ENCODE results near the gene WDR74. TPM values are rescaled to one million over a fixed set of nuclear protein-coding genes. Genes with fewer than 3 reads are reported as not detected.

Gene WDR74
- total RNA-seq, 1 donor from 2014 or later, result 42.2 TPM

DNA sequence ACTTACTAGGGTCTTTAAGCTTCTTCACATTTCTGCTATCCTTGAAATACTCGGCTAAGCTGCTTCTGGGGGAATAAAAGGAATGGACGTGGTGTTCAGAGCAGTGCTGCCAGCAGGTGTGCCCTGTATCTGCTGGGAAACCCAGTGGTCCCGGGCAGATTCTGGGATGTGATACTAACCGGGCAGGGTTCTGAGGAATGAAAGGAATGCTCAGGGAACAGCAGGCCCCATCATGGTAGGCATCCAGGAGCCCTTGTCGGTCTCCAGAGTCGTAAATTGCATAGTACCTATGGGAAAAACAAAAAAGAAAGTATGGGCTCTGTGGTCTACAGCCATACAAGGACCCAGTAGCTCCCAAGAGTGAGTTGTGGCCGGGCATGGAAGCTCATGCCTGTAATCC, 43.1 kb downstream of the WDR74 start:
- H3K27ac Mint-ChIP-seq (ENCODE audit: unreplicated experiment), result no peak overlapping the region
- H3K9me3 Mint-ChIP-seq (ENCODE audit: unreplicated experiment), result no peaks in the 10 kb centered on the region
- H3K27me3 Mint-ChIP-seq (ENCODE audit: unreplicated experiment), result peaks cover 12% of the 10 kb centered on the region
- H3K36me3 Mint-ChIP-seq (ENCODE audit: low read depth, unreplicated experiment), result peaks cover 53% of the 10 kb centered on the region
- H3K4me3 Mint-ChIP-seq (ENCODE audit: unreplicated experiment), result peak overlapping the region; percentile 31
- peaks cover 8% of the 10 kb centered on the region for H3K4me1 Mint-ChIP-seq (ENCODE audit: unreplicated experiment)
- no peak for TF ChIP-seq CTCF (IDR thresholded peaks at IDR 0.05; ENCODE audit: unreplicated experiment)
- no peak for DNase-seq (ENCODE audit: low spot score)

DNA sequence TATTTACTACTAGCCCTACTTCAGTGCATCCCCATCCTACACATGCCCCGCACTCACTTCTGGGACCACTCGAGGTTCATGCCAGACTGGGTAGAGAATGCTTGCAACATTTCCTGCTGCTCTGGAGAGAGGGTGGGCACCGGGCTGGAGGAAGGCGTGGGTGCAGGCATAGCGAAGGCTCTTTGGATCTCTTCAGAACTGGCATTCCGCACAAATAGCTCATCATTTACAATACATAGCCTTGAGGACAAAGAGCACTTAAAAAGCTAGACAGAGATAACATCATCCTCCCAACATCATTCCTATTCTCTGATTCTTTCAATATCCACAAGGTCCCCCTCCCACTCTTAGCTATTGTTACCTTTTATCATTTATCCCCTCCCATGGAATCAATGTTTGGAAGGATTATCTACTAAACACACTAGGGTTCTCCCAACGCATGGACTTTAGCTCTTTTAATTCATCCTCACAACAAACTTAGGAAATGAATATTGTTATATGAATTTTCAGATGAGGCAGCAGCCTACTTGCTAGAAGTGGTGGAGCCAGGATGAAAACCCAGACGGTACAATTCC, 45.1 kb downstream of the WDR74 start:
- Mint-ChIP-seq H3K4me3 (ENCODE audit: unreplicated experiment) (peak overlapping the region; percentile 59), H3K27ac (ENCODE audit: unreplicated experiment) (peak overlapping the region; percentile 52), H3K4me1 (ENCODE audit: unreplicated experiment) (peaks cover 17% of the 10 kb centered on the region), H3K9me3 (ENCODE audit: unreplicated experiment) (no peaks in the 10 kb centered on the region), H3K36me3 (ENCODE audit: low read depth, unreplicated experiment) (peaks cover 54% of the 10 kb centered on the region), H3K27me3 (ENCODE audit: unreplicated experiment) (peaks cover 18% of the 10 kb centered on the region)
- no peak for DNase-seq (ENCODE audit: low spot score)
- TF ChIP-seq CTCF (IDR thresholded peaks at IDR 0.05; ENCODE audit: unreplicated experiment), result no peak

GRCh38 chr11:62792202-62792575, 47.2 kb downstream of the WDR74 start:
- peaks cover 20% of the 10 kb centered on the region for H3K4me1 Mint-ChIP-seq (ENCODE audit: unreplicated experiment)
- DNase-seq (ENCODE audit: low spot score), result no peak
- H3K36me3 Mint-ChIP-seq (ENCODE audit: low read depth, unreplicated experiment), result peaks cover 42% of the 10 kb centered on the region
- peak overlapping the region; percentile 85 for H3K27ac Mint-ChIP-seq (ENCODE audit: unreplicated experiment)
- no peak for TF ChIP-seq CTCF (IDR thresholded peaks at IDR 0.05; ENCODE audit: unreplicated experiment)
- no peaks in the 10 kb centered on the region for H3K9me3 Mint-ChIP-seq (ENCODE audit: unreplicated experiment)
- peaks cover 12% of the 10 kb centered on the region for H3K27me3 Mint-ChIP-seq (ENCODE audit: unreplicated experiment)
- peak overlapping the region; percentile 88 for H3K4me3 Mint-ChIP-seq (ENCODE audit: unreplicated experiment)

DNA sequence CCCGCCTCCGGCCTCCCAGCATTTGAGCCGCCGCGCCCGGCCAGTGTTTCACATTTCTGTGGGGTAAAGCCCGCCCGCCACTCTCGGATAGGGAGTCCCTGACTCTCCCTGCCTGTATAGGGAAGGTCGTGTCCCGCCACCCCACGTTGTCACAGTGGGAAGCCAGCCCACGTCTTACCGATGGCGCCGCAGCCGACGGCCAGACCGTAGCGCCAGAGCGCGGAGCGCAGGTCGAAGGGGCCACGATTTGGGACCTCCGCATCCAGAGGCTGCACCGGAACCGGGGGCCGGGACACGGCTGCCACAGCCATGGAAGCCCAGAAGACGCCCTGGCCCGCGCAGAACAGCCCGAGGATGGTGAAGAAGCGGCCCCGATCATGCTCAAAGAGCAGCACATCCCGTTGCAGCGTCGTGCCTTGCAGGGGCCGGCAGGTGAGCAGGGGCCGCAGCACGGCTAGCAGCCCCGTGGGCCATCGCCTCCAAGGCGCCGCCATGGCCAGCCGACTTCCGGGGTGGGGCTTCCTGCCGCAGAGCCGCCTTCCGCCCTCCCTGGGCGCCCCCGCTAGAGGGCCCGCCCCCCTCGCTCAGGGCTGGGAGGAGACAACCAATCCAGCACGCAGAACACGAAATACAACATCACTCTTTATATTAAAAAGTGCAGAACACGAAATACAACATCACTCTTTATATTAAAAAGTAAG, 47.7 kb downstream of the WDR74 start, which contains the start of gene TMEM223:
TSS of gene TMEM223 (minus strand) at position 506 of the 701 bp plus-strand sequence. CDS start at position 494, 12 bp downstream.
- H3K4me3 Mint-ChIP-seq (ENCODE audit: unreplicated experiment), result peak within 1 kb of the TSS; percentile 93
- peak; percentile 83 for DNase-seq (ENCODE audit: low spot score)
- H3K36me3 Mint-ChIP-seq (ENCODE audit: low read depth, unreplicated experiment), result peaks cover 40% of the 10 kb centered on the region
- peaks cover 12% of the 10 kb centered on the region for H3K27me3 Mint-ChIP-seq (ENCODE audit: unreplicated experiment)
- TF ChIP-seq CTCF (IDR thresholded peaks at IDR 0.05; ENCODE audit: unreplicated experiment), result no peak
- no peaks in the 10 kb centered on the region for H3K9me3 Mint-ChIP-seq (ENCODE audit: unreplicated experiment)
- peak within 1 kb of the TSS; percentile 85 for H3K27ac Mint-ChIP-seq (ENCODE audit: unreplicated experiment)
- H3K4me1 Mint-ChIP-seq (ENCODE audit: unreplicated experiment), result peaks cover 20% of the 10 kb centered on the region

DNA sequence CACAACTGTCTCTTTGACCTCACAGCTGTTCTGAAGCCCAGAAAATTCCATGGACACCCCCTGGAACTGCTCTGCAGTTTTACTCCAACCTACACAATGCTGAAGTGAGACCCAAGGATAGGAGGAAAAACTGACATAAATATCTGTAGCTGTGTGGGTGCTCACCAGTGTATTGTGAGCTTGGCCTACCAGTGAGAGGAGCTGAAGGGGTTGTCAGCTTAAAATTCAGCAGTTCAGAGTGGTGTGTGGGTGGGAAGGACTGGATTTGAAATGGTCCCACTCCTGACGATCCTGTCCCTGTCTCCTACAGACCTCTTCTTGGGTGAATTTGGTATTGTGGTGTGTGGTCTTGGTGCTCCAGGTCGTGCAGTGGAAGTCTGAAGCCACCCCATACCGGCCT, 49.8 kb downstream of the WDR74 start:
- Mint-ChIP-seq H3K36me3 (ENCODE audit: low read depth, unreplicated experiment) (peaks cover 27% of the 10 kb centered on the region), H3K9me3 (ENCODE audit: unreplicated experiment) (no peaks in the 10 kb centered on the region), H3K27me3 (ENCODE audit: unreplicated experiment) (peaks cover 12% of the 10 kb centered on the region), H3K27ac (ENCODE audit: unreplicated experiment) (no peak overlapping the region), H3K4me1 (ENCODE audit: unreplicated experiment) (peaks cover 24% of the 10 kb centered on the region), H3K4me3 (ENCODE audit: unreplicated experiment) (peak overlapping the region; percentile 71)
- DNase-seq (ENCODE audit: low spot score), result no peak
- no peak for TF ChIP-seq CTCF (IDR thresholded peaks at IDR 0.05; ENCODE audit: unreplicated experiment)

All from endothelial cell (in vitro differentiated cells).